ENCODE measurements around the gene C1QTNF1. TPM values are rescaled to one million over a fixed set of nuclear protein-coding genes. Genes with fewer than 3 reads are reported as not detected.
A peak's percentile ranks its signal among the peaks of the same experiment; 100 is the strongest.

Gene C1QTNF1
- total RNA-seq, 3 donors from 2014 or later (not counting 1 experiment from before 2014, with no cell fraction given): 0.20 to 0.28 TPM; not detected in 1

- DNase-seq: no peak
- intact Hi-C loops (cut with micrococcal nuclease): no loop called here
- no peak overlapping the region for H3K27ac ChIP-seq (ENCODE audit: low read length)
- peaks cover 10% of the 10 kb centered on the region for H3K36me3 ChIP-seq (ENCODE audit: control insufficient read depth, insufficient read depth, low read length)
- no peaks in the 10 kb centered on the region for H3K9me3 Mint-ChIP-seq
- no peaks in the 10 kb centered on the region for H3K36me3 Mint-ChIP-seq
- no peak overlapping the region for H3K4me3 Mint-ChIP-seq
- H3K27ac Mint-ChIP-seq: no peak overlapping the region
- peaks cover 0 to 7% of the 10 kb centered on the region in 2 donors for H3K27me3 Mint-ChIP-seq (ENCODE audit: low read depth in 2 of 2)
- peaks cover 16 to 20% of the 10 kb centered on the region in 2 donors for H3K4me1 Mint-ChIP-seq
- ATAC-seq: no peak
- 69% methylated on average over 30 of the region's 32 CpGs for WGBS (ENCODE audit: insufficient coverage)
- no peak for TF ChIP-seq CTCF (IDR thresholded peaks at IDR 0.05)
- H3K4me3 ChIP-seq (ENCODE audit: low read length): no peak overlapping the region
- no peaks in the 10 kb centered on the region for H3K9me3 ChIP-seq (ENCODE audit: control insufficient read depth, insufficient read depth, low read length)
- H3K27me3 ChIP-seq (ENCODE audit: control insufficient read depth, insufficient read depth, low read length): no peaks in the 10 kb centered on the region
- peaks cover 16% of the 10 kb centered on the region for H3K4me1 ChIP-seq (ENCODE audit: control insufficient read depth, insufficient read depth, low read length)
Measured at GRCh38 chr17:79090443-79091225, 66.7 kb downstream of the C1QTNF1 start.

- WGBS (ENCODE audit: insufficient coverage): 89% methylated on average over 10 of the region's 10 CpGs
- Mint-ChIP-seq H3K36me3 (no peaks in the 10 kb centered on the region), H3K4me3 (no peak overlapping the region)
Measured at GRCh38 chr17:79091226-79091670, 67.3 kb downstream of the C1QTNF1 start.

GRCh38 chr17:79092567-79092966, 68.6 kb downstream of the C1QTNF1 start:
- Histone ChIP-seq H3K9me3 (ENCODE audit: control insufficient read depth, insufficient read depth, low read length) (no peaks in the 10 kb centered on the region), H3K27me3 (ENCODE audit: control insufficient read depth, insufficient read depth, low read length) (no peaks in the 10 kb centered on the region), H3K27ac (ENCODE audit: low read length) (no peak overlapping the region), H3K36me3 (ENCODE audit: control insufficient read depth, insufficient read depth, low read length) (no peaks in the 10 kb centered on the region), H3K4me3 (ENCODE audit: low read length) (no peak overlapping the region), H3K4me1 (ENCODE audit: control insufficient read depth, insufficient read depth, low read length) (peaks cover 16% of the 10 kb centered on the region)
- H3K4me3 Mint-ChIP-seq: peak overlapping the region; percentile 55
- no peak overlapping the region for H3K27ac Mint-ChIP-seq
- H3K27me3 Mint-ChIP-seq (ENCODE audit: low read depth in 2 of 2): peaks cover under 1 to 8% of the 10 kb centered on the region in 2 donors
- no peaks in the 10 kb centered on the region for H3K9me3 Mint-ChIP-seq
- WGBS (ENCODE audit: insufficient coverage): 86% methylated on average over 1 of the region's 4 CpGs
- intact Hi-C loops (cut with micrococcal nuclease): no loop called here
- DNase-seq (no peak), ATAC-seq (no peak)
- peaks cover 16 to 26% of the 10 kb centered on the region in 2 donors for H3K4me1 Mint-ChIP-seq
- no peak for TF ChIP-seq CTCF (IDR thresholded peaks at IDR 0.05)
- H3K36me3 Mint-ChIP-seq: no peaks in the 10 kb centered on the region

More at GRCh38 chr17:79091226-79091670, 67.3 kb downstream of the C1QTNF1 start:
- Histone ChIP-seq H3K9me3 (ENCODE audit: control insufficient read depth, insufficient read depth, low read length) (no peaks in the 10 kb centered on the region), H3K4me1 (ENCODE audit: control insufficient read depth, insufficient read depth, low read length) (peaks cover 16% of the 10 kb centered on the region), H3K36me3 (ENCODE audit: control insufficient read depth, insufficient read depth, low read length) (peaks cover 4% of the 10 kb centered on the region), H3K4me3 (ENCODE audit: low read length) (no peak overlapping the region), H3K27ac (ENCODE audit: low read length) (no peak overlapping the region), H3K27me3 (ENCODE audit: control insufficient read depth, insufficient read depth, low read length) (no peaks in the 10 kb centered on the region)
- H3K4me1 Mint-ChIP-seq: peaks cover 16 to 24% of the 10 kb centered on the region in 2 donors
- intact Hi-C loops (cut with micrococcal nuclease): no loop called here
- peaks cover 0 to 7% of the 10 kb centered on the region in 2 donors for H3K27me3 Mint-ChIP-seq (ENCODE audit: low read depth in 2 of 2)
- ATAC-seq (no peak), DNase-seq (no peak)
- no peak for TF ChIP-seq CTCF (IDR thresholded peaks at IDR 0.05)
- no peak overlapping the region for H3K27ac Mint-ChIP-seq
- H3K9me3 Mint-ChIP-seq: no peaks in the 10 kb centered on the region
